ENCODE measurements around the gene NDUFA3. TPM values are rescaled to one million over a fixed set of nuclear protein-coding genes. Genes with fewer than 3 reads are reported as not detected.
"Not testable (repeated sequence)": the region's sequence is repeated elsewhere in the genome, so short reads cannot be mapped to it uniquely, and the experiment has no call there.

NDUFA3 gene
- total and polyA plus RNA-seq, 10 of the 15 experiments (the other 5 are each of a cell fraction or from before 2014, with no cell fraction given) = 40.0 to 335 (median 153) TPM

GRCh38 chr19:54095859-54096616 is 6.6 kb upstream of the NDUFA3 start:
- BruUV-seq (replicated peaks) = not testable (repeated sequence)
- WGBS (ENCODE audit: insufficient coverage, insufficient replicate concordance, low lambda C conversion rate, missing lambda C conversion rate) = 27% methylated on average over 46 of the region's 46 CpGs

GRCh38 chr19:54096617-54097106 is 6.0 kb upstream of the NDUFA3 start:
- Histone ChIP-seq H3K4me2 (ENCODE audit: control insufficient read depth, insufficient read depth) (peak overlapping the region; percentile 74), H3K9me3 (replicated peaks; ENCODE audit: control insufficient read depth, insufficient read depth, low read length) (peaks cover 2% of the 10 kb centered on the region; the same call in 2 of the 3 replicates), H4K20me1 (ENCODE audit: control insufficient read depth, insufficient read depth) (no peaks in the 10 kb centered on the region), H3K27me3 (replicated peaks in 1 of 2; ENCODE audit: control insufficient read depth in 2 of 2, insufficient read depth in 2 of 2, low read length in 1 of 2) (no peaks in the 10 kb centered on the region; a peak in 2 of 4 replicates), H3K36me3 (ENCODE audit: control insufficient read depth in 2 of 2, insufficient read depth in 2 of 2, low read length in 1 of 2) (no peaks in the 10 kb centered on the region), H3K4me1 (ENCODE audit: control insufficient read depth, insufficient read depth, low read length) (no peaks in the 10 kb centered on the region), H3K27ac (ENCODE audit: control insufficient read depth, insufficient read depth) (no peak overlapping the region), H3K79me2 (ENCODE audit: control insufficient read depth, insufficient read depth, low read length) (no peaks in the 10 kb centered on the region), H3K9ac (ENCODE audit: control insufficient read depth, insufficient read depth, low read length) (0 out of 2 replicates have a peak overlapping the region, but pooled peaks have one; percentile 34), H2AFZ (ENCODE audit: control insufficient read depth, low read depth, low read length) (peak overlapping the region; percentile 65), H3K4me3 (no peak overlapping the region)
- DNase-seq (ENCODE audit: low read depth, low spot score) = no peak
- ChIA-PET CTCF (no interaction called here), SMC1A (ENCODE audit: uncharacterized antibody, unreplicated experiment) (no interaction called here), POLR2A (interaction anchor here (0.6 kb wide), 2 partner anchors 24 to 1551 kb away, joined by 3 to 7 read pairs; no protein-coding TSS in a partner anchor), RAD21 (ENCODE audit: unreplicated experiment) (no interaction called here)
- intact Hi-C loops (cut with micrococcal nuclease; ENCODE audit: unreplicated experiment) (no loop called here), in situ Hi-C loops (cut with MboI) (no loop called here)
- FAIRE-seq = no peak
- 7% methylated on average over 12 of the region's 14 CpGs for WGBS (ENCODE audit: insufficient coverage, insufficient replicate concordance, low lambda C conversion rate, missing lambda C conversion rate)
- no TSS peak for BruUV-seq (replicated peaks)
- ATAC-seq = peak; percentile 38; the same call in 1 of the 3 replicates
- no peak for TF ChIP-seq RCOR1 (conservative IDR thresholded peaks at IDR 0.05; ENCODE audit: low read depth, low read length)
- no peak for TF ChIP-seq E4F1 (IDR thresholded peaks at IDR 0.05; ENCODE audit: borderline replicate concordance, partially characterized antibody)
- TF ChIP-seq ZBTB40 (IDR thresholded peaks at IDR 0.05; ENCODE audit: borderline replicate concordance) = no peak
- TF ChIP-seq TARDBP (IDR thresholded peaks at IDR 0.05; ENCODE audit: borderline replicate concordance) = no peak
- TF ChIP-seq NR2F1 (conservative IDR thresholded peaks at IDR 0.05) = 0 out of 2 replicates have a peak, but pooled peaks have one; percentile 37
- TF ChIP-seq CHD4 (IDR thresholded peaks at IDR 0.05) = no peak
- TF ChIP-seq POLR2AphosphoS2 (IDR thresholded peaks at IDR 0.05; ENCODE audit: low read depth, low read length) = no peak

More at GRCh38 chr19:54095859-54096616, 6.6 kb upstream of the NDUFA3 start:
- SMC1A ChIA-PET (ENCODE audit: uncharacterized antibody, unreplicated experiment); H3K4me3 ChIP-seq; CTCF ChIA-PET; H3K27me3 ChIP-seq (replicated peaks in 1 of 2; ENCODE audit: control insufficient read depth in 2 of 2, insufficient read depth in 2 of 2, low read length in 1 of 2); DNase-seq (ENCODE audit: low read depth, low spot score); H4K20me1 ChIP-seq (ENCODE audit: control insufficient read depth, insufficient read depth); H3K4me1 ChIP-seq (ENCODE audit: control insufficient read depth, insufficient read depth, low read length); intact Hi-C loops (cut with micrococcal nuclease; ENCODE audit: unreplicated experiment); H3K79me2 ChIP-seq (ENCODE audit: control insufficient read depth, insufficient read depth, low read length); H3K9me3 ChIP-seq (replicated peaks; ENCODE audit: control insufficient read depth, insufficient read depth, low read length); in situ Hi-C loops (cut with MboI); POLR2A ChIA-PET; RAD21 ChIA-PET (ENCODE audit: unreplicated experiment); H3K27ac ChIP-seq (ENCODE audit: control insufficient read depth, insufficient read depth); FAIRE-seq; H3K36me3 ChIP-seq (ENCODE audit: control insufficient read depth in 2 of 2, insufficient read depth in 2 of 2, low read length in 1 of 2); H3K9ac ChIP-seq (ENCODE audit: control insufficient read depth, insufficient read depth, low read length): not testable (repeated sequence)
- peak overlapping the region; percentile 54 for H3K4me2 ChIP-seq (ENCODE audit: control insufficient read depth, insufficient read depth)
- TF ChIP-seq BHLHE40 (IDR thresholded peaks at IDR 0.05; ENCODE audit: borderline replicate concordance in 1 of 2, low read depth in 2 of 2, low read length in 1 of 2) = 0 out of 4 replicates have a peak, but pooled peaks of 1 of the 2 experiments have one; percentile 5
- peak overlapping the region; percentile 65 for H2AFZ ChIP-seq (ENCODE audit: control insufficient read depth, low read depth, low read length)
- ATAC-seq = peak; percentile 74
